AG04449 (cell line): ENCODE measurements around the gene STRIT1.

Source experiments
- CTCF ChIA-PET: fragments of 350-600 bp; formaldehyde crosslinking; extraction: SDS; loops from one replicate; lab custom pipeline; 2021; ENCODE audit warnings: antibody characterized with exemption; lab: Yijun Ruan, JAX
- POLR2A ChIA-PET: fragments of 400-600, 350-600 bp; formaldehyde crosslinking; extraction: SDS; loops from one replicate; lab custom pipeline; 2020; ENCODE audit warnings: antibody characterized with exemption, inconsistent platforms; lab: Yijun Ruan, JAX
- DNase-seq: peaks from one replicate; pipeline ENCODE4 v3.0.0-alpha.2; 2010; ENCODE audit warnings: low read depth, low spot score
- H3K4me3 ChIP-seq: 2 replicates; pipeline ENCODE4 v1.5.1; 2011; ENCODE audit warnings: low read depth, mild to moderate bottlenecking, control low read depth, low read length
- CTCF ChIP-seq: IDR thresholded peaks from one replicate; pipeline ENCODE4 v1.5.1; 2011; ENCODE audit warnings: mild to moderate bottlenecking, moderate library complexity, low read length, control low read depth, inconsistent platforms; ENCODE audit not compliant: insufficient read depth; ENCODE audit errors: missing control alignments

STRIT1 gene

DNA sequence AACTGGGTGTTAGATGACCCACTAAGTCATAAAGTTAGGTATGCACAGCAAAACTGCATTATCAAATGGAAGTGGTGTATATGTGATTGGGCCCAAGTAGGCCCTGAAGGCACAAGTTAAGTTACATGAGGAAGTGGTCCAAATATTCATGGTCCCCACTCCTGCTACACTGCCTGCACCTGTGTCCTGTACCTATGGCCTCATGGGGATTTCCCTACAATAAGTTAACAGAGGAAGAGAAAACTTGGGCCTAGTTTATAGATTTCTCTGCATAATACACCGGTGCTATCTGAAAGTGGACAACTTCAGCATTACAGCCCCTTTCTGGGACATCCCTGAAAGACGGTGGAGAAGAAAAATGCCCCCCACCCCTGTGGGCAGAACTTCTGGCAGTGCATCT is 41.5 kb downstream of the STRIT1 start:
- ChIA-PET CTCF (no interaction called here), POLR2A (no interaction called here)
- no peak for TF ChIP-seq CTCF
- no peak for DNase-seq
- H3K4me3 ChIP-seq, result no peak overlapping the region

DNA sequence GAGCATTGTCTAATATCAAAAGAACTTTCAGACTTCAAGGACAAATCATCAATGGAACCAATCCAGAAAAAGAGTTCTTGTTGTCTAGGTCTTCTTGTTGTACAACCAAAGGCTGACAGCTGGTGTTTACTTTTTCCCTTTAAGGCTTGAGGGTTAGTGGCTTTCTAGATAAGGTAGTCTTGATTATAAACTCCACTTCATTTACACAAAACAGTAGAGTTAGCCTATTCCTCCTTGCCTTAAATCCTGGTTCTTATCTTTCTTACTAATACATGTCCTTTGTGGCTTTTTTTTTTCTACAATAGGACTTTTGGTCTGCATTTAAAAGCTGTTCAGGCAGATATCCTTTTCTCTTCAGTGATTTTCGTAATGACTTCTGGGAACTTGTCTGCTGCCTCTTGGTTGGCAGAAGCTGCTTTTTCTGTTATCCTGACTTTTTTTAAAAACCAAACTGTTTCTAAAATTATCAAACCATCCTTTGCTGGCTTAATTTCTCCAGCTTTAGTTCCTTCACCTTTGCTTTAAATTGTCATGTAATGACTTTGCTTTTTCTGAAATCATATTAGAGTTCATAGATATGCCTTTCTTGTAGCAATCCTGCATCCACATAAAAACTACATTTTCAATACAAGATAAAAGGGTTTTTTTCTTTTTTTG is 44.8 kb downstream of the STRIT1 start:
- no peak for DNase-seq
- CTCF ChIA-PET, result no interaction called here
- no peak for TF ChIP-seq CTCF
- POLR2A ChIA-PET, result no interaction called here
- H3K4me3 ChIP-seq, result no peak overlapping the region

DNA sequence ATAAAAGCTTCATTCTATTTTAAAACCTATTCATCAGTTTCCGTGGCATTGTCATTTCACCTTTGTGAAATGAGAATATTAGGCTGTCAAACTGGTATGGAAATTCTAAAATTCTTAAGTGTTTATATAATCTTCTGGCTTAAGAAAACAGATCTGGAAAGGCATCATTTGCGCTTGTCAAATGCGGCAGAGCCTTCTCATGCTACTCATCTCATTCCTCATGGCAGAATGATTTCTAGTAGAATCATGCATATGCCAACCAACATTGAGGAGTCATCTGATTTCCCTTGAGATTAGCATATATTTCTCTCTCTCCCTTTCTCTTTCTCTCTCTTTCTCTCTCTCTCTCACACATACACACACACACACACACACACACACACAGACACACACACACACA is 48.8 kb downstream of the STRIT1 start:
- ChIA-PET CTCF (interaction anchor here (1.0 kb wide), 1 partner anchor 16 kb away, joined by 3 read pairs; no protein-coding TSS in a partner anchor), POLR2A (no interaction called here)
- DNase-seq, result no peak
- no peak for TF ChIP-seq CTCF
- H3K4me3 ChIP-seq, result no peak overlapping the region

- no peak for TF ChIP-seq CTCF
- no peak for DNase-seq
- ChIA-PET POLR2A (no interaction called here), CTCF (no interaction called here)
- H3K4me3 ChIP-seq, result no peak overlapping the region
These were observed 49.3 kb downstream of the STRIT1 start for GRCh38 chr3:155244216-155244615.

DNA sequence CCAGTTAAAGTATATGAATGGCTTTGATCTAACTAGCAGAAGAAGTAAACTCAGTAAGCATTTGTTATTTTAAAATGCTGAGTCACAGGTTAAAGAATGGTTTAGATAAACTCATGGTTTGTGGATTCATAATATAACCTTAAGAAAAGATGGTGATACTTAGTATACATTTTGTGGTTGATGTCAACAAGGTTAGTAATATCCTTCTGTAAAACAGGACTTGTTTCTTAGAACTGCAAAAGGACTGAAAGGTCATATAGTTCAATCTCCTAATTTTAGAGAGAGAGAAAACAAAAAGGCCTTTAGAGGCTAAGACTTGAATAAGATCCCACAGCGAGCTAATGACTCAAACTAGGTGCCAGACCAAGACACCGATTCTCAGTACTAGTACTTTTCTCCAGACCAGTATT is 50.0 kb downstream of the STRIT1 start:
- TF ChIP-seq CTCF, result no peak
- POLR2A ChIA-PET, result no interaction called here
- no peak for DNase-seq
- no peak overlapping the region for H3K4me3 ChIP-seq
- CTCF ChIA-PET, result no interaction called here

GRCh38 chr3:155242342-155242741 is 51.1 kb downstream of the STRIT1 start:
- TF ChIP-seq CTCF, result no peak
- ChIA-PET CTCF (no interaction called here), POLR2A (interaction anchor here (0.6 kb wide), 1 partner anchor 820 kb away, joined by 3 read pairs; no protein-coding TSS in a partner anchor)
- no peak overlapping the region for H3K4me3 ChIP-seq
- DNase-seq, result no peak
